GM19438 (cell line): Measurements from ENCODE around the gene LCP1.
"Not testable (repeated sequence)": the region's sequence is repeated elsewhere in the genome, so short reads cannot be mapped to it uniquely, and the experiment has no call there.

Source experiments
- ATAC-seq: cut with Tn5 transposase; IDR thresholded peaks from one replicate; pipeline ENCODE4 v1.9.1; 2021; ENCODE audit warnings: low read depth; ENCODE audit not compliant: unreplicated experiment

LCP1 gene

DNA sequence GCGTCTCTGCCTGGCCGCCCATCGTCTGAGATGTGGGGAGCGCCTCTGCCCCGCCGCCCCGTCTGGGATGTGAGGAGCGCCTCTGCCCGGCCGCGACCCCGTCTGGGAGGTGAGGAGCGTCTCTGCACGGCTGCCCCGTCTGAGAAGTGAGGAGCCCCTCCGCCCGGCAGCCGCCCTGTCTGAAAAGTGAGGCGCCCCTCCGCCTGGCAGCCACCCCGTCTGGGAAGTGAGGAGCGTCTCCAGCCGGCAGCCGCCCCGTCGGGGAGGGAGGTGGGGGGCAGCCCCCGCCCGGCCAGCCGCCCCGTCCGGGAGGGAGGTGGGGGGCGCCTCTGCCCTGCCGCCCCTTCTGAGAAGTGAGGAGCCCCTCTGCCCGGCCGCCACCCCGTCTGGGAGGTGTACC, 19.2 kb downstream of the LCP1 start:
- not testable (repeated sequence) for ATAC-seq

DNA sequence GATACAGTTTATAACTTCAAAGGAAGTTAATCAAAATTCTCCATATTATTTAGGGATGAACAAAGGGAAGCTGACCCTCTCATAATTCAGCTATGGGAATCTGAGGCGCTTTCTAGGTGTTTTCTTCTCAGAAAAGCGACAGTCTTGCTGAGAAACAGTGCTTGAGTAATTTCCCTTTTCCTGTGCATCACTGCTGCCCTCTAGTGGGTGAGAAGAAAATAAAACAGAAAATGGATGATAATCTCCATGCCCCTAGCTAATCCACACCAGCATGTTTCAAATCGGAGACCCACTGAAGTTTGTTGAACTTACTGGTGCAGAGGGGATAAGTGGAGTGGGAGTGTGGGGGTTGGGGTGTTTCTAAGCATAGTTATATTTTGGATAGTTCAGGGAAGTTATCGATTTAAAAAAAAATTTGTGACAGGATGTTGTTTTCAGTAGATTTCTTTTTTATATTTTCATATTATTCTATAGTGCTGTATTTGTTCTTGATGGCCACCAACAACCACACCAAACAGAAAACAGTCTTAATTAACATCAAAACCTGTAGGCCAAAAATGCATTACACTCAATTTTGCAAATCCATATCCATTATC, 21.4 kb downstream of the LCP1 start:
- peak; percentile 60 for ATAC-seq

DNA sequence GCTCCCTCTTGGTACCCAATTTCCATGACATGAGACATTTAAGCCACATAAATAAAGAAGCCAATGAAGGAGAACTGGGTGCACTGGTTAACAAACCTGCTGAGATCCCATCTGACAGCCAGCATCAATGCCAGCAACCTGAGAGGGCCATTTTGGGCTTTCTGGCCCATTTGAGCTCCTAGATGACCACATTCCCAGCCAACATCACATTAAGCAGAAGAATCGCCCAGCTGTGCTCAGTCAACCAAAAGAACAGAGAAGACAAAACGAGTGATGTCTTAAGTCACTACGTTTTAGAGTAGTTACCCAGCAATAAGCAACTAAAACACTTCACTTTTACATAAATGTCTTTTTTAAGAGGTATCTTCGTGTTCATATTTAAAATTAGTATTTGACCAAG, 21.9 kb downstream of the LCP1 start:
- ATAC-seq, result no peak

DNA sequence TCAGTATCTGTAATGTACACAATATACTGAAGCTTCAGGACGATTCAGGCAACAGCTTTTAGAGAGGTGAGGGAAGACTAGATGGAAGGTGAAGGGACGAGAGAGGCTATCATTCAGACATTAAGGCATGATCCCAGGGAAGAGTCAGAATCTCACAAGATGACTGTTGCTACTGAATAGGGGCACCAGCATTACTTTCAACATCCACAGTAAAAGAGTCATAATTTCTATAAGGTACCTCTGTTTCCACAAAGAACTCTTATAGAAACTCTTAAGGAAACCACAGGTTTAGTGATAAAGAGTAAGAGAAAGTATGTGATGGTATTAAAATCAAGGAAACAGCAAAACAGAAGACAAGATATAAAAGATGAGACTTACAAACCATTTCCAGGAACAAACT, 23.0 kb downstream of the LCP1 start:
- no peak for ATAC-seq

DNA sequence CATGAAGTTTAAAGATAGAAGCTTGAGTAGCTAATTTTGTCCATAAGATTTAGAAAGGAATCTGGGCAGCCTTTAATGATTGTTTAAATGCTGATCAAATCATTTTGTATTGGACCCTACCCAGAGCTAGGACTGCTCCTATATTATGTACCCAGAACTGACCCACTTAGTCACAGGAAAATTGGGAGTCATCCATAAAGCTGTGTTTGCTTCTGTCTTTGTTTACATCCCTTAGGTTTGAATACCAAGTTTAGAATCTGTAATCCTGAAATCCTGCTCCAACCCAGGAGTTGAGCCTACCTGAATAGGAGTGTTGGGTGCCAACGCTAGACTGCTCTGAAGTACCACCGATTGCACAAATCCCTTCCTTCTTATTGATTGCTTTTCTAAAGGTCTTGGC, 23.8 kb downstream of the LCP1 start:
- ATAC-seq, result no peak

DNA sequence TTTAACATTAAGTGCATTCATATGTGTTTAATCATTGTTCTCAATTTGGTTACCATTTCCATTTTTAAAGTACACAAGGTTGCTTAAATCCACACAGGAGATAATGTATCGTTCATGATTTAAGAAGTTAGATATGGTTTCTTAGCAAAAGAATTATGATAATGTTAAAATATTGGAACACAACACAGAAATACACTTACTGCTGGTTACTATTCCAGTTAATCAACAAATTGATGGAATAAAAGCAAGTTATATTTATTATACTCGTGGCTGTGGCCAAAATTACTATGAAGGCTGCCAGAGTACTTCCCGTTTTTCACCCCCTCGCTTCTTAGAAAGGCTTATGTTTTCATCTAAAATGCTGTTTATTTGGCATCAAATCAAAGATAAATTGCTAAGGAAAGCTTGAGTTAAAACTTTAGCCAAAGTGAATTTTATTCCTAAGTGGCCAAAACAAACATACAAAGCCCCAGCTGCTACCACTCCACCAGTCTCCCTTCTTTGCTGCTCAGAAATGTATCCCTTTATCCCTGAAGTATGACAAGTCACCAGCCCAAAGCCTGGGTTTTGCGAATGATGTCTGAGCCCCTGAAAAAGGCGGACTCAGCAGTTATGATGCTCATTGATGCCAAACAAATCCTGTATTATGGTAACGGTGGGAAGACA, 27.7 kb downstream of the LCP1 start:
- ATAC-seq, result no peak

DNA sequence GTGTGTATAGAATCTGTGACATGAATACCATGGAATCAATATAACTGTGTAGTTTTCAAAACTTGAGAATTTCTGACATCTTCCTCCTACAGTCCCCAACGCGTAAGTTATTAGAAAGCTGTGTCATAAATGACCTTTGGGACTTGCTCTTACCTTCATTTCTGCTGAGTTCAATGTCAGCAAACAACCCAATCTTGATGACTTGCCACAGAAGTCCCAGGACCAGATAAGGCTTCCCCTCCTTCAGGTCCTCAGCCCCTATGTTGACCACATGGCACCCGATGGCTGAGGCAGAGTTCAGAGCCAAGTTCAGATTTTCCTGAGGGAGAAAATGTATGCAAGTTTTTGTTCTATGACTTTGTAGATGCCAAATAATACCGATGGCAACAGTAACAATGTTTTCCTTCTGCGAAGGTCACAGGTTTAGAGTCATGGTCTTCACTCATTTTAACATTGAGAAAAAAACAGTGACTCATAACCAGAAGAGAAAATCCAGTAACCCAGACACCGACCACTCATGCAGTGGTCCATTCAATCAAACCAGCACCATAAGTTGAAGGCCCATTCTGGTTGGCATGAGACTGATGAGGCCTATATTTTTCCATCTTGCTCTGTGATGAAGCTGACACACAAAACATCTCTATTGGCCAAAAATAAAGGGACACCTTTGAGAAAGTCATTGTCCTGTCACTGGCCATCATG, 29.2 kb downstream of the LCP1 start:
- ATAC-seq, result no peak

DNA sequence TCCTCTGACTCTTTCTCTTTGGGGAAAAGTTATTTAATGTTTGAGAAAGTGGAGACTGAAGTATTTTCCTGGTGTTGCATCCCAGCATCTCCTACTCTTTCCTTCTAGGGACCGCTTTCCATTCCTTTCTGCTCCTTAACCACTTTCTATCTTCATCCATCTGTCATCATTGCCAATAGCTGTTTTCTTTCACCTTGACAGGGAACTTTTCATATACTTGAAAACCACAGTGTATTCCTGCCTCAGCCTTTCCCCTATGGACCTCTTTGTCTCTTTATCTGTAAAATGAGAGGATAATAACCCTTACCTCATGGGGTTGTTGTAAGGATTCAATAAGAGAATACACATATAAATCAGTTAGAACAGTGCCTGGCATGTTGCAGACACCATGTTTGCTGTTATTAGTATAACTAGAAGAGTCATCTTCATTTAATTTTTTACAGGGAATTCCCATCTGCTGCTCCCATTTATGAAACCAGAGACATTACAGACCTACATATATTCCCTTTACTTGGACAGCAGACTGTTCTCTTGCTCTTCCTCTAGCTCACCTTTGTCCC, 31.8 kb downstream of the LCP1 start:
- no peak for ATAC-seq

DNA sequence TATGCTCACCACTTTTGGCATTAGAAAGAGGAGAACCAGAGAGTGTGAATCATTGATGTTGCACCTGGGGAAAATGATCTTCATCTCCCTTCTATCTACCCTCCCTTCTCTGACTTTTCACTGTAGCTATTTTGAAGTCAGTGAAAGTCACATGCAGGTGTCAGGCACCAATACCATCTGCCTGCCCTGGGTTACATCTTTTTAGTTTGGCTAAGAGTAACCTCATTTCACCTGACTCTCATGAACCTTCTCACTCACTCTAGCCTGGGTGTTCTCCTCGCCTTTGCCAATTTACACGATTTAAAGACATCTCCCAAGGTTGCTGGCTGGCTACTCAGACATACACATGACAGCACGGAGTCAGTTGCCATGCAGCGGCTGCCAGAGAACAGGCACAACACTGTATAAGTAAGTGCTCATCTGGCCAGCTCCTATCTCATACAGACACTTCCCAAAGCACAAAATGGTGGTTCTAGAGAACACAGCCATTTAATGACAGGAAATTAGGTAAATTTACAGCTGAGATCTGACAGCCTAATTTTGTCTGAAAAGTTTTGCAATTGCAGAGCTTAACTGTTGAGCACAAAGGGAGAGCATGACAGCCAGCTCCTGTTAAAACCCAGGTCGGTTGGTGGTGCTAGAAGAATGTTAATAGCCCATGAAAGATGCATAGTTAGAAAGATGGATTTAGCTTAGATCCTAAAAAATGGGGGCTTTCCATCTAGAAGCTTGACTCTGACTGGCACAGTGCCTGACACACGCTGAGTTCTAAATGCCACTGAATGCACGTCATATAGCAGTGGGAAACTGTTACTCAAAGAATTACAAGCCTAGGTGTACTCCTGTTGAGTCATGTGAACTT, 32.5 kb downstream of the LCP1 start:
- ATAC-seq, result no peak

DNA sequence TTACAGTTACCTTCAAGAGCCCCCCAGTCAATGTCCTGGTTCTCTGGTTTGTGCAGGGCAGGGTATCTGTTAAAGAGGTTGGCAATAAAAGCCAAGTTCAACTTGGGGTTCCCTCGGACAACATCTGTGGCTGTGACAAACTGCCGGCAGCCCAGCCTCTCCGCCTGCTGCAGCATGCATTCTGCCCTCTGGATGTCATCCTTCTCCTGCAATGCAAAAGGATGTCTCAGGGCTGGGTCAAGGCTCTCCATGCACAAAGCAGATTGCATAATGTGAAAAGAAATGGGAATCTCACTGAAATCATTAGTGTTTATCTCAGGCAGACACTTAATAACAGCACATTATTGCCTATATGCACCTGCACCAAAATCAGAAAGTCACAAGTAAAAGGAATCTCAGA, 35.1 kb downstream of the LCP1 start:
- ATAC-seq, result no peak

DNA sequence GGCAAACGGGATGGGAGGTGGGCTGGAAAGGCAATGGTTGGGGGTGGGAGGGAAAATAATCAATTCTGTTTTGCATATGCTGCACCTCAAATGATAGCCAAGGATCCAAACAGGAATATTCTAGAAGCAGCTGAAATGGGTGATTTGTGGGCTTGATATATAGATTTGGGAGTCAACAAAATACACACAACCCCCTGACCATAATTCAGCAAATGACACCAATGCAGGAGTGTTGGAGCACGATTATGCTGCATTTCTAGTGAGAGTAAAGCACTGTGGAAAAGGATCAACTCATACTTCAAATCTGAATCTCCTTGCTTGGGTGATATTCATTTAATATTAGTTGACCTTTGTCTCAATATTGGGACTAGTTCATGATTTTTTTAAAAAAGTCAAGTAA, 36.0 kb downstream of the LCP1 start:
- no peak for ATAC-seq

DNA sequence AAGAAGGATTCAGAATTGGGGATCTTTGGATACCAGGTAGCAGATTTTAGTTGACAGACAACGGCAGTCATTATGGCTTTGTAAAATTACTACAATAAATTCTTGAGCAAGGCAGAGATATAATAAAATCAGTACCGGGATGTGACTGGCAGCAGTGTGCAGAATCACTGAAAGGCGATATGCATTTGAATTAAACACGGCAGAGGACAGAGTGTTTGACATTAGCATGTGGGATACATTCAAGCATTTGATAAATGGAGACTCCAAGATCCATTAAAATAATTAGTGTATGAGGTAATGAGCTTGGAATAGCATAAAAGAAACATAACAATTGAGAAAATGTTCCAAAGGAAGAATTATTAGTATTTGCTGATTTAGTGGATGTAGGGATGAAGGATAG, 36.8 kb downstream of the LCP1 start:
- ATAC-seq, result no peak

DNA sequence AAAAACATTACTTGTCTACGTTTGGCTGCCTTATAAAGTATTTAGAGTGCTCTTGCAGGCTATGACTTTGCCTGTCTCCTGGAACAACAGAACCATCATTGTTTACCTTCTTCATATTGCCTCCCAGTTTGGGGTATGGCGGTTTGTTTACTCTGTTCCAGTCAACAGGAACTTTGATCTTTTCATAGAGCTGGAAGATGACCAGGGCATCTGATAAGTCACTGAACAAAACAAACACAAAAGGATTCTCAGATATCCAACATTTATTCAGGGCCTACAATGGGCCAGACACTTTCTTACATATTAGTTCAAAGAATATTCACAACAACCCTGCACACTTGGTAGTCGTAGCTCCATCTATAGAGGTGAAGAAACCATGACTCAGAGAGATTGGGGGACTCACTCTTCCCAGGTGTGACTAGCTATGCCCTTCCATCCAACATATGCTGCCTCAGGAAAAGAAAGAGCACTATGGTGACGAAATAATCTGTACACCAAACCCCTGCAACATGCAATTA, 38.7 kb downstream of the LCP1 start:
- no peak for ATAC-seq

DNA sequence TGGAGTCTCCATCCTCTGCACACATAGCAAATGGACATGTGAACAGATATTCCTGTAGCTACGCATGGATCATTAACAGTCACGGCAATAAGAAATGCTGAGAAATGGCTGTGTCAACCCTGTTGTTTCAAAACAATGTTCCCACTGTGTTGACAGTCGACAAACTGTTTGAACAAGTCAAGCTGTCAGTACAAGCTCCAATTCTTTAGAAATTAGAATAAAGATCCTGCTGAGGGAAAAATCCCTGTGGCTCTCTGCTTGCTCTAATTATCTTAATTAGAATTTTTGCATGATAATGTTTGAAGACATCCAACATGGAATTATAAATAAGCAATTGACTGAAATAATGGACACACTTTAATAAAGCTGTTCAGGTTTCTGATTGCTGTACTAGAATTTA, 39.2 kb downstream of the LCP1 start:
- no peak for ATAC-seq

DNA sequence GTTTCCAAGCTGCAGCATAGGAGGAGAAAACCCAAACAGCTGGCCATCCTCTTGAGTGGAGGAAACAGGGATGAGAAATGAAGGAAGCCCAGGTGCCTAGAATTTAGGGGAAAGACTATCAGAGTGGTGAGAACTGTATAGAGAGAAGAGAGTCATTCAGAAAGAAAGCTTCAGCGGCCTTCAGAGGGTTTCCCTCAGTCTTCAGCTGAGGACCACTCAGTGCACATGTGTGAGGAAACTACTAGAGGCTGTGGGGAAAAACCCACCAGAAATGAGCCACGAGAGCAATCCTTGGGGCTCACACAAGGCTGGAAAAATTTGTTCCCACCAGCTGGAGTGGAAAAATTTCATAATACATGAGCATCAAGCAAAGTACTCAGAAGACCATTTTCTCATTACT, 41.9 kb downstream of the LCP1 start:
- ATAC-seq, result no peak

DNA sequence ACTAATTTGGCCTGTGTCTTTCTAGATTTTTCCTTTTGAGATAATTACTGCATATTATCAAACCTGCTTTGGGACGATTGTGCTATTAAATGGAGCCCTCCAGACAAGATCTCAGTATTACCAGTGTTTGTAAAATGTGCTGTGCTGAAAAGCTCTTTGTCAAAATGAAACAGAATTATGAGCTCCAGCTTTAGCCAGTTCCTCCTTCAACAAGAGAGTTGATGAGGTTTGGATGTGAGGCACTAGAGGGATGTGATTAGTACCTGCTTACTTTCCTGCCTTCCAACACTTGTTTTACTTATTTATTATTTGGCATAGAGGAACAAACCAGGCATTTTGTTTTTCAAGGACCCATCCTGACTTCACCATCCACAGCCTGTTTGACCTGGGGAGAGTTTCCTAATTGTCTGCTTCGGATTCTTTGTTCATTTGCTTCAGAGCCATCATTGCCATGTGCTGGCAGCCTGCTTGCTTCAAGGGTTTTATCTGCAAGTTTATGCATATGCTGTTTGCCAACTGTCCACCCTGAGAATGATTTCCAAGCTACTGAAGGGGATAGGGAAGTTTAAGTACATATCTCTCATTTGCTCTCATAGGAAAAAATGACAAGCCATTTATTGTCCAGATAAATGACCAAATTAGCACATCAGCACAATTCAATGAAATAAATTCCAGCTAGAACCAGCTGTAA, 44.2 kb downstream of the LCP1 start:
- ATAC-seq, result no peak

DNA sequence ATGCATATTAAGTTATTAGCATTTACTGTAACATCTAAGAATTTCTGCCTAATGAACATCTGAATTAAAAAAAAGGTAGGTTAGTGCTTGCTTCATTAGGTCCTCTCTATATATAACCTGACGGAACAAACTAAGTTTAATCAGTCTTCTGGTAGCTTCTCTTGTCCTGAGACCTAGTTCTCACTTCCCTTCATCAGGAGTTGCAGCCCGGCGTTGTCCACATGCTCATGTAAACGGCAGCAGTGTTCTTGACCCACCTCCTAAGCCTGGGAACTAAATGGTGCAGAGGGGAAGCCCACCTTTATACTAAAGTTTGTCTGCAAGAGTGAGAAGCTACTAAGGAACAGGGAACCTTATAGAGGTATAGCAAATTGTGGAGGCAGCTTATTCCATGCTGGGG, 45.3 kb downstream of the LCP1 start:
- ATAC-seq, result no peak

DNA sequence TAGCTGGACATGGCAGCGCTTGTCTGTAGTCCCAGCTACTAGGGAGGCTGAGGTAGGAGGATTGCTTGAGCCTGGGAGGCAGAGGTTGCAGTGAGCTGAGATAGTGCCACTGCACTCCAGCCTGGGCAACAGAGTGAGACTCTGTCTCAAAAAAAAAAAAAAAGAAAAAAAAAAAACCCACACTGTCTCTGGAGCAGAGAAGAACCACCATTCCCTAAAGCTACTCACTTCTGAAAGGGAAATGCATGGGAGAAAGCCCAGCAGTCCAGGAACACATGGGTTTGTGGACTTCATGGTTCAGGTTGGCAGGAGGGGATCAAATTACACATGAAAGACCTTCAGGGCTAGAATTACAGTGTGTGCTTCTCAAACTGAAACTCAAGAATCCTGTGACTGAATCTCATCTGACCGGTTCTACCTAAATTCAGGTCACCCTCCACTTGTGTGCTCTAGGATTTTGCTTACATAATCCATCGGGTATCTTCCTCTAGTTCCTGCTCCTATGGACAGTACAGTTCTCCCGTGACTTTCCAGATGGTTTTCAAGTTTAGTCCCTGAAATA, 46.9 kb downstream of the LCP1 start:
- ATAC-seq, result no peak

DNA sequence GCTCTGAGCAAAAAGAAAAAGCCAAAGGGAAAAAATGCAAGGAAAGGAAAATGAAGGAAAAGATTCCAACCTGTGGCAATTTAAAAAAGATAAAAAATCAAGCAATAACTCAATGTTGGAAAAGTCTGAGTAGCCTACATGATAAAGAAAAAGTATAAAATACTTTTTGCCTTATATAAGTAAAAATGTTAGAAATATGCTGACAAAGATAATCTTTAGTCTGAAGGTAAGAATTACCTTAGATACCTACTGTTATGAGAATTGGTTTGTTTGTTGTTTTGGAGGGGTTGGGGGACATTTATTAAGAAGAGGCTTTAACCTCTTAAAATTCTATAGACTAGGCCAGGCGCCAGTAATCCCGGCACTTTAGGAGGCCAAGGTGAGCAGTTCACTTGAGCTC, 47.5 kb downstream of the LCP1 start:
- ATAC-seq, result no peak

DNA sequence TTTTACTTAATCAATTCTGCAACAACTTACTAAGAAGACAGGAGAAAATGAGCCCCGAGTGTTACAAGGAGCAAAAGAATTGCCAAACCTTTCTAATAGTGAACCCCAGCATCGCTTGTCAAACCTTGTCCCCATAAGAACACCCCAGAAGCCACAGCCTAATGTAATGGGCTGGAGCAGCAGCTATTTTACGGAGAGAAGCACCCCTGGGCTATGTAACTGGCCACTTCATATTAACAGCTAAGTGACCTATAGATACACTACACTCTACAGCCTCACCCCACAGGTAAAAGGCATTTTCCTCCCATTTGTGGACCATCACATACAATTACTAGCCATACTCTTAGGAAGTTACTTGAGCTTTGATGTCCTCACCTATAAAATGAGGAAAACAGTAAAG, 49.9 kb downstream of the LCP1 start:
- ATAC-seq, result no peak
